H9 (cell line): Measurements from ENCODE around the gene GIMAP1. TPM values are rescaled to one million over a fixed set of nuclear protein-coding genes. Genes with fewer than 3 reads are reported as not detected.

Source experiments
- DNase-seq: peaks from one replicate; pipeline ENCODE4 v3.0.0-alpha.2; 2017
- H2AFZ ChIP-seq: one replicate; pipeline ENCODE4 v1.6.1; 2013; ENCODE audit warnings: mild to moderate bottlenecking, low read length, control low read depth, moderate library complexity
- H2AK5ac ChIP-seq: 2 replicates; pipeline ENCODE4 v1.6.1; 2013; ENCODE audit warnings: low read length, control low read depth, mixed read lengths; ENCODE audit not compliant: insufficient read length
- H2BK120ac ChIP-seq: one replicate; pipeline ENCODE4 v1.6.1; 2013; ENCODE audit warnings: low read depth, mild to moderate bottlenecking, low read length, control low read depth, inconsistent platforms; ENCODE audit not compliant: poor library complexity, severe bottlenecking
- H2BK12ac ChIP-seq: 2 replicates; pipeline ENCODE4 v1.6.1; 2013; ENCODE audit warnings: low read length, control low read depth, mixed read lengths, low read depth; ENCODE audit not compliant: insufficient read length
- H2BK15ac ChIP-seq: 2 replicates; pipeline ENCODE4 v1.6.1; 2013; ENCODE audit warnings: low read depth, low read length, control low read depth
- H2BK20ac ChIP-seq: one replicate; pipeline ENCODE4 v1.6.1; 2013; ENCODE audit warnings: low read depth, mild to moderate bottlenecking, low read length, control low read depth, inconsistent platforms; ENCODE audit not compliant: poor library complexity, severe bottlenecking
- H2BK5ac ChIP-seq: 2 replicates; pipeline ENCODE4 v1.6.1; 2013; ENCODE audit warnings: low read length, control low read depth, mixed read lengths; ENCODE audit not compliant: insufficient read length
- H3K14ac ChIP-seq: 2 replicates; pipeline ENCODE4 v1.6.1; 2013; ENCODE audit warnings: low read length, control low read depth; ENCODE audit not compliant: insufficient read depth
- H3K18ac ChIP-seq: 2 replicates; pipeline ENCODE4 v1.6.1; 2013; ENCODE audit warnings: low read depth, mild to moderate bottlenecking, mixed read lengths, low read length, control low read depth; ENCODE audit not compliant: insufficient read length
- H3K23ac ChIP-seq: 2 replicates; pipeline ENCODE4 v1.6.1; 2013; ENCODE audit warnings: low read length, control low read depth, mixed read lengths, low read depth; ENCODE audit not compliant: insufficient read length
- H3K23me2 ChIP-seq: 2 replicates; pipeline ENCODE4 v1.6.1; 2013; ENCODE audit warnings: low read depth, mild to moderate bottlenecking, mixed read lengths, low read length, control low read depth; ENCODE audit not compliant: insufficient read length, poor library complexity, severe bottlenecking
- H3K27ac ChIP-seq: 2 replicates; pipeline ENCODE4 v1.5.1; 2013; ENCODE audit warnings: low read length, control low read depth, mixed read lengths, low read depth; ENCODE audit not compliant: insufficient read length
- H3K27me3 ChIP-seq: 2 replicates; pipeline ENCODE4 v1.6.1; 2013; ENCODE audit warnings: low read length, control low read depth, inconsistent platforms; ENCODE audit not compliant: insufficient read depth
- H3K4ac ChIP-seq: 2 replicates; pipeline ENCODE4 v1.6.1; 2013; ENCODE audit warnings: low read depth, mild to moderate bottlenecking, control low read depth, inconsistent platforms, low read length, moderate library complexity
- H3K4me1 ChIP-seq: 2 replicates; pipeline ENCODE4 v1.6.1; 2013; ENCODE audit warnings: low read length, control low read depth, inconsistent platforms; ENCODE audit not compliant: insufficient read depth
- H3K4me2 ChIP-seq: 2 replicates; pipeline ENCODE4 v1.6.1; 2013; ENCODE audit warnings: low read length, control low read depth, mixed read lengths; ENCODE audit not compliant: insufficient read length, insufficient read depth
- H3K56ac ChIP-seq: 2 replicates; pipeline ENCODE4 v1.6.1; 2013; ENCODE audit warnings: low read depth, mild to moderate bottlenecking, mixed read lengths, low read length, control low read depth; ENCODE audit not compliant: insufficient read length
- H3K79me1 ChIP-seq: 2 replicates; pipeline ENCODE4 v1.6.1; 2013; ENCODE audit warnings: low read depth, mild to moderate bottlenecking, moderate library complexity, low read length, control low read depth, inconsistent platforms; ENCODE audit not compliant: insufficient read depth, poor library complexity, severe bottlenecking
- H3K79me2 ChIP-seq: 2 replicates; pipeline ENCODE4 v1.6.1; 2013; ENCODE audit warnings: low read length, control low read depth, inconsistent platforms; ENCODE audit not compliant: insufficient read depth
- H3K9ac ChIP-seq: 2 replicates; pipeline ENCODE4 v1.6.1; 2013; ENCODE audit warnings: low read length, control low read depth, mixed read lengths; ENCODE audit not compliant: insufficient read length; ENCODE audit errors: extremely low read depth
- H3K9me3 ChIP-seq: one replicate; pipeline ENCODE4 v1.6.1; 2013; ENCODE audit warnings: low read depth, low read length, inconsistent platforms; ENCODE audit not compliant: control insufficient read depth
- H3T11ph ChIP-seq: one replicate; pipeline ENCODE4 v1.6.1; 2013; ENCODE audit warnings: mild to moderate bottlenecking, low read length, control low read depth, inconsistent platforms
- H4K20me1 ChIP-seq: one replicate; pipeline ENCODE4 v1.6.1; 2013; ENCODE audit not compliant: control insufficient read depth, insufficient read length, insufficient read depth
- H4K5ac ChIP-seq: 2 replicates; pipeline ENCODE4 v1.6.1; 2013; ENCODE audit warnings: low read depth, mild to moderate bottlenecking, mixed read lengths, low read length, control low read depth; ENCODE audit not compliant: insufficient read length
- H4K8ac ChIP-seq: replicated peaks from 2 replicates; pipeline ENCODE4 v1.6.1; 2013; ENCODE audit warnings: low read length, control low read depth, mixed read lengths, low read depth; ENCODE audit not compliant: insufficient read length
- H4K91ac ChIP-seq: 2 replicates; pipeline ENCODE4 v1.6.1; 2013; ENCODE audit warnings: low read depth, mild to moderate bottlenecking, moderate library complexity, mixed read lengths, low read length, control low read depth; ENCODE audit not compliant: insufficient read length
- H3K27ac Mint-ChIP-seq, 3 experiments: 2 replicates in 2 of 3; 3 replicates in 1 of 3; pipeline ENCODE4 v1.8.0; 2020 to 2021; ENCODE audit warnings: mixed read lengths in 3 of 3, mild to moderate bottlenecking in 1 of 3, moderate library complexity in 1 of 3
- H3K27me3 Mint-ChIP-seq: 2 replicates; pipeline ENCODE4 v1.8.0; 2021; ENCODE audit warnings: low read depth, mild to moderate bottlenecking, moderate library complexity, mixed read lengths
- H3K36me3 Mint-ChIP-seq, 3 experiments: 2 replicates in 2 of 3; 3 replicates in 1 of 3; pipeline ENCODE4 v1.8.0; 2020 to 2021; ENCODE audit warnings: low read depth in 3 of 3, mixed read lengths in 3 of 3; ENCODE audit not compliant: insufficient read depth in 1 of 3
- H3K4me1 Mint-ChIP-seq, 2 experiments: 2 replicates each; pipeline ENCODE4 v1.8.0; 2020; ENCODE audit warnings: mixed read lengths in 2 of 2
- H3K4me3 Mint-ChIP-seq, 2 experiments: 2 replicates in 1 of 2; 3 replicates in 1 of 2; pipeline ENCODE4 v1.8.0; 2020 to 2021; ENCODE audit warnings: mild to moderate bottlenecking in 2 of 2, mixed read lengths in 2 of 2, moderate library complexity in 1 of 2
- H3K9me3 Mint-ChIP-seq, 2 experiments: 2 replicates in 1 of 2; 3 replicates in 1 of 2; pipeline ENCODE4 v1.8.0; 2020; ENCODE audit warnings: mild to moderate bottlenecking in 2 of 2, mixed read lengths in 2 of 2, moderate library complexity in 1 of 2
- CTCF ChIP-seq: fragments of 200-600 bp; sonication (generic); conservative IDR thresholded peaks from 3 replicates; pipeline ENCODE4 v1.8.0; 2021; ENCODE audit warnings: antibody characterized with exemption, mild to moderate bottlenecking
- WGBS: extraction: QIAGEN DNeasy Blood & Tissue Kit; methylation state at CpG from one replicate; pipeline ENCODE4 v1.1.7; 2013; ENCODE audit warnings: missing lambda C conversion rate, low lambda C conversion rate, mixed read lengths; ENCODE audit not compliant: insufficient read length; ENCODE audit errors: extremely low coverage; 5-methylcytosine and 5-hydroxymethylcytosine counted together
- total RNA-seq: library from RNA; stranded (reverse); gene quantifications from 2 replicates; pipeline ENCODE4 v1.2.1, GENCODE V29; 2021

The GIMAP1 gene
- total RNA-seq, 1 experiment from 2014 or later = not detected

DNA sequence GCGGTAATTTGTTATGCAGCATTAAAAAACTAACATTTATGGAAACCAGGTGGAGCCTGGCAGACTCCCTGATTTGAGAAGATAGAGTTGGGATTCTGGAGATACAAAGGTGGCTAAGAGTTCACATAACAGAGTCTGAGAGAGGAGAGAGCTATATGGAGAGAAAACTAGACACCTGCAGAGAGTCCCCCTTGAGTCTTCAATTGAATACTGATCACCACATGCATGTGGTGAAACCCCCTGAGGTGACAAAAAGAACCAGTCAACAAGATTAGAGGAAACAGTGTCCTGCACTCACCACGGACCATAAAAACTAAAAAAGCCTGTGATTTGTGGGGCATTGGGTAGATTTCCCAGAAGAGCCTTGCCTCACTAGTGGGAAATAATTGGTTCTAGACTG lies 20.8 kb upstream of the GIMAP1 start:
- TF ChIP-seq CTCF = no peak

More for the DNA sequence above, 20.8 kb upstream of the GIMAP1 start:
- H3K18ac ChIP-seq = no peak overlapping the region
- no peak overlapping the region for H3T11ph ChIP-seq
- H3K4me2 ChIP-seq = no peak overlapping the region
- H3K27ac Mint-ChIP-seq = no peak overlapping the region
- H4K5ac ChIP-seq = no peak overlapping the region
- no peak overlapping the region for H3K4me3 Mint-ChIP-seq
- no peaks in the 10 kb centered on the region for H3K4me1 ChIP-seq
- no peak overlapping the region for H2AFZ ChIP-seq
- no peak overlapping the region for H4K8ac ChIP-seq
- H3K56ac ChIP-seq = no peak overlapping the region
- no peak for DNase-seq
- no peaks in the 10 kb centered on the region for H3K27me3 ChIP-seq
- peaks cover 7 to 43% of the 10 kb centered on the region in 2 experiments for H3K9me3 Mint-ChIP-seq
- no peak overlapping the region for H4K91ac ChIP-seq
- no peaks in the 10 kb centered on the region; a peak in 1 of 7 replicates for H3K36me3 Mint-ChIP-seq
- H2BK120ac ChIP-seq = no peak overlapping the region
- no peaks in the 10 kb centered on the region for H3K23me2 ChIP-seq
- no peak overlapping the region for H2BK12ac ChIP-seq
- no peaks in the 10 kb centered on the region for H3K9me3 ChIP-seq
- no peak overlapping the region for H3K27ac ChIP-seq
- no peak overlapping the region for H2BK5ac ChIP-seq
- H3K14ac ChIP-seq = no peak overlapping the region
- no CpG with 5 or more reads among the region's 2 CpGs for whole genome bisulfite sequencing
- no peak overlapping the region for H2BK20ac ChIP-seq
- H2BK15ac ChIP-seq = no peak overlapping the region
- H3K4ac ChIP-seq = no peak overlapping the region
- no peaks in the 10 kb centered on the region for H3K4me1 Mint-ChIP-seq
- H3K79me1 ChIP-seq = no peaks in the 10 kb centered on the region
- H3K23ac ChIP-seq = no peak overlapping the region
- peaks cover 61% of the 10 kb centered on the region for H3K27me3 Mint-ChIP-seq
- H2AK5ac ChIP-seq = no peak overlapping the region
- no peaks in the 10 kb centered on the region for H4K20me1 ChIP-seq
- H3K9ac ChIP-seq = no peak overlapping the region
- no peaks in the 10 kb centered on the region for H3K79me2 ChIP-seq
